DND-41 (cell line): ENCODE data around the gene PLD6.

Source experiments
- ATAC-seq: fragments of 200-7000 bp; cut with Tn5 transposase; 3 replicates; pipeline ENCODE4 v1.9.1; 2021; ENCODE audit warnings: low read depth; ENCODE audit not compliant: insufficient read depth
- DNase-seq: peaks from one replicate; pipeline ENCODE4 v3.0.0-alpha.2; 2020
- H2AFZ ChIP-seq: 2 replicates; pipeline ENCODE4 v1.6.0; 2012; ENCODE audit warnings: low read depth, low read length
- H3K27ac ChIP-seq: 2 replicates; pipeline ENCODE4 v1.5.1; 2012; ENCODE audit warnings: low read length, inconsistent platforms
- H3K27me3 ChIP-seq: fragments of 200-600 bp; sonication (generic); 2 replicates; pipeline ENCODE4 v1.6.0; 2012; ENCODE audit warnings: low read length, mild to moderate bottlenecking, inconsistent platforms; ENCODE audit not compliant: insufficient read depth, poor library complexity
- H3K36me3 ChIP-seq: 2 replicates; pipeline ENCODE4 v1.5.1; 2012; ENCODE audit warnings: low read length, inconsistent platforms; ENCODE audit not compliant: insufficient read depth
- H3K4me1 ChIP-seq: 2 replicates; pipeline ENCODE4 v1.5.1; 2012; ENCODE audit warnings: mild to moderate bottlenecking, low read length; ENCODE audit not compliant: insufficient read depth
- H3K4me2 ChIP-seq: 2 replicates; pipeline ENCODE4 v1.6.0; 2012; ENCODE audit warnings: mild to moderate bottlenecking, moderate library complexity, low read length, inconsistent platforms; ENCODE audit not compliant: insufficient read depth
- H3K4me3 ChIP-seq, 2 experiments: fragments of 200-600 bp in 1 of 2; shearing (Covaris generic) in 1 of 2; 2 replicates each; pipeline ENCODE4 v1.5.1; 2012 to 2016; ENCODE audit warnings: inconsistent platforms in 2 of 2, low read length in 2 of 2, mild to moderate bottlenecking in 2 of 2, low read depth in 1 of 2, moderate library complexity in 1 of 2
- H3K79me2 ChIP-seq: 2 replicates; pipeline ENCODE4 v1.6.0; 2012; ENCODE audit warnings: low read length, inconsistent platforms; ENCODE audit not compliant: insufficient read depth
- H3K9ac ChIP-seq: 2 replicates; pipeline ENCODE4 v1.6.0; 2012; ENCODE audit warnings: low read depth, mild to moderate bottlenecking, inconsistent platforms, low read length, moderate library complexity
- H3K9me3 ChIP-seq: 2 replicates; pipeline ENCODE4 v1.5.1; 2012; ENCODE audit warnings: low read length, moderate library complexity, mild to moderate bottlenecking, inconsistent platforms; ENCODE audit not compliant: insufficient read depth, severe bottlenecking
- H4K20me1 ChIP-seq: 2 replicates; pipeline ENCODE4 v1.6.0; 2012; ENCODE audit warnings: low read length; ENCODE audit not compliant: insufficient read depth
- CTCF ChIP-seq: IDR thresholded peaks from 2 replicates; pipeline ENCODE4 v1.5.1; 2012; ENCODE audit warnings: borderline replicate concordance, low read length, moderate library complexity, mild to moderate bottlenecking; ENCODE audit not compliant: poor library complexity, severe bottlenecking; ENCODE audit errors: extremely low read depth
- EZH2 ChIP-seq: IDR thresholded peaks from 3 replicates; pipeline ENCODE4 v1.6.1; 2012; ENCODE audit warnings: borderline replicate concordance, low read depth, mild to moderate bottlenecking, moderate library complexity, low read length, inconsistent platforms; ENCODE audit not compliant: severe bottlenecking

PLD6 gene

GRCh38 chr17:17182598-17183136 is 23.5 kb downstream of the PLD6 start:
- Histone ChIP-seq H3K4me1 (no peaks in the 10 kb centered on the region), H3K9me3 (no peaks in the 10 kb centered on the region), H3K36me3 (peaks cover 79% of the 10 kb centered on the region), H3K27ac (no peak overlapping the region), H3K4me2 (no peak overlapping the region), H4K20me1 (peaks cover 2% of the 10 kb centered on the region; the same call in 1 of the 2 replicates), H3K79me2 (no peaks in the 10 kb centered on the region), H3K27me3 (no peaks in the 10 kb centered on the region), H2AFZ (no peak overlapping the region), H3K4me3 (no peak overlapping the region), H3K9ac (no peak overlapping the region)
- DNase-seq (no peak), ATAC-seq (no peak)
- TF ChIP-seq EZH2, result no peak
- no peak for TF ChIP-seq CTCF

DNA sequence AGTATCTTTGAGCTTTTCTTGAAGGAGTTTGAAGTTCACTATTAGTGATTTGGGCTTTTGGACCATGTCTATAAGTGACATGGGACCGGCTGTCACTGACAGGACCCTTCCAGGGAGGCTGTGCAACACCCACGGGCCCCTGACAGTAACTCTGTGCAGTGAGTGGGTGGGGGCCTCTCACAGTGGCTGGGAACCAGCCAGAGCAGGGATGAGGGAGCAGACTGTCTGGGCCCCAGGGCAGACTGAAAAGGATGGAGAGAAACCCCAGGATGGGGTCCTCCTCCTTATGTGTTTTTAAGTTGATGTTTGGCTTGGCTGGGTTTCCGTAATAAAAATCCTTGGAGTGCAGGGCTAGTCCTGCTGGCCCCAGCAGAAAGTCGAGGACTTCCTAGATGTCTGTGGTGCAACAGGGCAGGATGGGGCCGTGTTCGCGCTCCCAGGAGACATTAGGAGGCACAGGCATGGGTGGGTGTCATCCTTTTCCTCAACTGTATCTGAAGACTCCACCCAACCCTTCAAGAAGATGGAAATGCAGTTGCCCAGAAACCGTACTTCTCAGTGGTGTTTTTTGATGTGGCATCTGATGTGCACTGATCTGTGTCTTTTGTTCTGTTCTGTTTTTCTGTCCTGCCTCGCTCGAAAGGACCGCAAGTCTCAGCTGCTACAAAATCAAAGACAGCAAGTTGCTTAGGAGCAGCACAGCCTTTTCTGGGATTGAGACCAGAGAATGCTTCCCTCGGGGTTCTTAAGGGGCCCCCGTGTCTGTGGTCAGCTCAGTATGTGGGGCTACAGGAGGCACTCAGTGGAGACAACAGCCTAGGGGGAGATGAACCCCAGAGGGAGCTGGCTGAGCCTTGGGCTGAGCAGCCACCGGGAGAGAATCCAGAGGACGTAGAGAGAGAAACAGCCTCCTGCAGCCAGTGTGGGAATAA is 24.2 kb downstream of the PLD6 start:
- Histone ChIP-seq H3K79me2 (no peaks in the 10 kb centered on the region), H3K27ac (no peak overlapping the region), H3K4me2 (no peak overlapping the region), H3K4me3 (no peak overlapping the region), H4K20me1 (peaks cover 2% of the 10 kb centered on the region; the same call in 1 of the 2 replicates), H3K4me1 (no peaks in the 10 kb centered on the region), H3K9ac (no peak overlapping the region), H3K27me3 (no peaks in the 10 kb centered on the region), H2AFZ (no peak overlapping the region), H3K9me3 (no peaks in the 10 kb centered on the region), H3K36me3 (peaks cover 79% of the 10 kb centered on the region)
- TF ChIP-seq EZH2 (no peak), CTCF (no peak)
- DNase-seq, result peak; percentile 37
- peak; percentile 78 for ATAC-seq

- no peak overlapping the region for H3K9ac ChIP-seq
- TF ChIP-seq EZH2 (no peak), CTCF (no peak)
Observed at GRCh38 chr17:17180741-17181525, 25.2 kb downstream of the PLD6 start.

More at GRCh38 chr17:17180741-17181525, 25.2 kb downstream of the PLD6 start:
- Histone ChIP-seq H3K27ac (no peak overlapping the region), H2AFZ (no peak overlapping the region), H3K36me3 (peaks cover 81% of the 10 kb centered on the region), H3K4me3 (no peak overlapping the region), H3K79me2 (no peaks in the 10 kb centered on the region), H3K4me1 (no peaks in the 10 kb centered on the region), H3K4me2 (no peak overlapping the region), H3K27me3 (no peaks in the 10 kb centered on the region), H4K20me1 (peaks cover under 1% of the 10 kb centered on the region; the same call in 1 of the 2 replicates), H3K9me3 (no peaks in the 10 kb centered on the region)
- DNase-seq (no peak), ATAC-seq (no peak)
